COLO668 (cell line): ENCODE measurements around the gene VAT1L.

Experiments used
- DNase-seq: peaks from one replicate; lab custom pipeline; 2025; ENCODE audit not compliant: unreplicated experiment; lab: John Stamatoyannopoulos, UW

The VAT1L gene, protein sequence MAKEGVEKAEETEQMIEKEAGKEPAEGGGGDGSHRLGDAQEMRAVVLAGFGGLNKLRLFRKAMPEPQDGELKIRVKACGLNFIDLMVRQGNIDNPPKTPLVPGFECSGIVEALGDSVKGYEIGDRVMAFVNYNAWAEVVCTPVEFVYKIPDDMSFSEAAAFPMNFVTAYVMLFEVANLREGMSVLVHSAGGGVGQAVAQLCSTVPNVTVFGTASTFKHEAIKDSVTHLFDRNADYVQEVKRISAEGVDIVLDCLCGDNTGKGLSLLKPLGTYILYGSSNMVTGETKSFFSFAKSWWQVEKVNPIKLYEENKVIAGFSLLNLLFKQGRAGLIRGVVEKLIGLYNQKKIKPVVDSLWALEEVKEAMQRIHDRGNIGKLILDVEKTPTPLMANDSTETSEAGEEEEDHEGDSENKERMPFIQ

GRCh38 chr16:77788181-77789084 lies at the start of gene VAT1L:
Gene VAT1L, plus strand, starts transcription at chr16:77788564. Its CDS starts 119 bp downstream, at chr16:77788683.
- peak; percentile 69 for DNase-seq

DNA sequence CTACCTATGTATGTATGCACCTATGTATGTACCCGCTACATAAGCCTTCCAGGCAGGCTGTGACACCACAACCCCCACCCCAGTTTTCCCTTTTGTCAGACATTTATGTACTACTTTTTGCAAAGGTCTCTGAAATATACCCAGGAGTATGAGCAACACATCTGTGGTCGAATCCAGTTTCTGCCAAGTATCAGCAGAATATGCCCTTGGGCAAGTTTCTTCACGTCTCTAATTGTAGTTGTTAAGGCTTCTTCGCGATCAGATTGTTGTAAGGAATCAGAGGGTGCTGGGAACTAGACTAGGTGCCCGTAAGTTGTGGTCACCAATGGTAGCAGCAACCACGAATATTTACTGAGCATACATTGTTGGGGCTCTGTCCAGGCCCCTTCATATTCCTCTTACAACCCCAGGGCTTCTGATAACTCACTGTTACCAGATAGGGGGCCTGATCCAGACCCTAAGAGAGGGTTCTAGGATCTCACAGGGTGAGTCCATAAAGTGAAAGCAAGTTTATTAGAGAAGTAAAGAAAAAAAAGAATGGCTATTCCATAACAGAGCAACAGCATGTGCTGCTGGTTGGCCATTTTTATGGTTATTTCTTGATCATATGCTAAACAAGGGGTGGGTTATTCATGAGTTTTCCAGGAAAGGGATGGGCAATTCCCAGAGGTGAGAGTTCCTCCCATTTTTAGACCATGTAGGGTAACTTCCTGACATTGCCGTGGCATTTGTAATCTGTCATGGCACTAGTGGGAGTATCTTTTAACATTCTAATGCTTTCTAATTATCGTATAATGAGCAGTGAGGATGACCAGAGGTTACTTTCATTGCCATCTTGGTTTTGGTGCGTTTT lies 49.4 kb upstream of the VAT1L start:
- DNase-seq = no peak

GRCh38 chr16:77739559-77739892 lies 48.8 kb upstream of the VAT1L start:
- no peak for DNase-seq

GRCh38 chr16:77744141-77744540 lies 44.2 kb upstream of the VAT1L start:
- no peak for DNase-seq

DNA sequence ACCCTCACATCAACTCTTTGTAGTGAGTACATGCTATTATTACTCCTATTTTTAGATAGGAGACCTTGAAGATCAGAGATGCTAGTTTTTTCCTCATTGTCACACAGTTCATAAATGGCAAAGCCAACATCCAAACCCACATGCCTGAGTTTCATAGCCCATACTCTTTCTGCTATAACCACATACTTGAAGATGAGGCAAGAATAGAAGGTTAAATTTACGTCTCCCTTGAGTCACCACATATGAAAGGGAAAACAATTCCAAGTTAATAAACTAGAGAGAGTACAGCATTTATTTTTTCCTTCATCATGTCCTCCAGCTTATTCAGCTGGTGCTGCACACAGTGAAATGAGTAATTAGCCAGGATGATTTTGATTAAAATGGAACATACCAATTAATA lies 42.4 kb upstream of the VAT1L start:
- DNase-seq = no peak

DNA sequence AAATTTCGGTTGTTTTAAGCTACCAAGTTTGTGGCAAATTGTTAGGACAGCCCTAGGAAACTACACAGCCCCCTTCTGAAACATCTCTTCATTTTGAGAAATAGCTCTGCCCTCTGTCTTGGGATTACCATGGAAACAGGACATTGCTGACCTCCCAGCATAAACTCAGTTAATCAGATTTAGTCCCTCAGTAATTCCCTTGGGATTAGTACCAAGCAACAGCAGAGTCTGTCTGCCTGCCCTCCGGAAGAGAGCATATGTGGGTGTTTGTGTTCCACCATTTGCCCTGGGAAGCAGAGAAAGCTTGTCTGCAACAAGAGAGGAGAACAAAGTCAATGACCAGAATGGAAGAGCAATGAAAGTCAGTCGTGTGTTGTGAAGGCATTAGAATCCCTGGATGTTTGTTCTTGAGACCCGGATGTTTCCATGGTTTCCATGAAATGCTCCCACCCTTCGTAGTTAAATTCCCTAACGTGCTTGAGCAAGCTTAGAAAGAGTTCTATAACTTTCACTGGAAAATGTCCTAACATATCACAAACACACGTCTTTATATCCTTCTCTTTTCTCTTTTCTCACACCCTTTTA lies 39.9 kb upstream of the VAT1L start:
- DNase-seq = no peak

DNA sequence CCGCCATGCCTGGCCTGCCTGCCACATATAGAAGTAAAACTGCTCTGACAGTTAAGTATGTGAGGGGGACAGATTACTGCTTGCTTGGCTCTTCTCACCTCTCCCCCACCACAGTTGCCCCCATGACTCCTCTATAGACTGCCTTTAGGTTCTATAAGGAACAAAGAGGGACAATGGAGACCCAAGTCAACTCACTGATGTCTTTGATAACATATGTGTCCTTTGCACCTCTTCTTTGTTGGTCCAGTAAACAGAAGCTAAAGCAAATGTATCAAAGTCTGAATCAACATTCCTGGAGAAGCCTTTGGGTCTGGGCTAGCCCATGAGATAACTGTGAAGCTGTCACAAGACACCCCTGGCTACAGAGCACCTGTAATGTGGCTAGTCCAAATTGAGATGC lies 38.9 kb upstream of the VAT1L start:
- no peak for DNase-seq

DNA sequence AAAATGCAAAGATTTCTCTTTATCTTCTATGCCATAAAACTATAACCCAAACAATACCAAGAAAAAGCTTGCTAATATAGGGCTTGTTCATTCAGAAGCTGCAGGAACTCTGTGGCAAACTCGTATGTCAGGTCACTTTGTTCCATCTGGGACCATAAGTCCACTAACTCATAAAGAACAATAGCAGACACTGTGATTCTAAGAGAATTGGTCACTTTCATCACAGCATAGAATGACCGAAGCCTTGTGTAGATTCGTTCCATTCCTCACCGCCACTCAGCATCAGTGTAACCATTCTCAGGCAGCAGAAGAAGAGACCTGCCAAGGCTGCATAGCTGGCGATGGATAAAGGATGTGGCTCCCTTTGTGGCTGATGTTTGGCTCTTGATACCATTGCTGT lies 30.3 kb upstream of the VAT1L start:
- no peak for DNase-seq

DNA sequence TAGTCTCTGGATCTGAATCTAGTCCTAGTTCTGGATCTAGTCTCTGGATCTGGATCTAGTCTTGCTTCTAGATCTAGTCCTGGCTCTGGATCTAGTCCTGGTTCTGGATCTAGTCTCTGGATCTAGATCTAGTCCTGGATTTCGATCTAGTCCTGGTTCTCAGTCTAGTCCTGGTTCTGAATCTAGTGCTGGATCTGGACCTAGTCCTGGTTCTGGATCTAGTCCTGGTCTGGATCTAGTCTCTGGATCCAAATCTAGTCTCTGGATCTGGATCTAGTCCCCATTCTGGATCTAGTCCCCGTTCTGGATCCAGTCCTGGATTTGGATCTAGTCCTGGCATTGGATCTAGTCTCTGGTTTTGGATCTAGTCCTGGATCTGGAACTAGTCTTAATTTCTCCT lies 29.9 kb upstream of the VAT1L start:
- DNase-seq = no peak

DNA sequence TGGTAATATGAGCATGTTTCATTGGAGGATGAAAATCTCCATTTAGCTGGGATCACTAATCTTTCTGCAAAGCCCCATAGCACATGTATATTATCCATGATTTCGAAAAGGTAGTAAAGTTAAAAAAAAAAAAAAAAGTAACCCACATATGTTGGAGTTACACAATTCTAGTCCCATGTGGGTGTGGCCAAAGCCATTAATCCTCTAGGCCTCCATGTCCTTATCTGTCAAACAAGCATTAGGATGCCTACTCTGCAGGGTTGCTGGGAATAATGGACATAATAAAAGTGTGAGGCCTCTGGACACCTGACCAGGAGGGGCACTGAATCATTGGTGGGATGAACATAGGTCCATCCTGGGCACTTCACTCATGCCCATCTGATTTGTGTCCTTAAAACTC lies 29.2 kb upstream of the VAT1L start:
- DNase-seq = no peak

DNA sequence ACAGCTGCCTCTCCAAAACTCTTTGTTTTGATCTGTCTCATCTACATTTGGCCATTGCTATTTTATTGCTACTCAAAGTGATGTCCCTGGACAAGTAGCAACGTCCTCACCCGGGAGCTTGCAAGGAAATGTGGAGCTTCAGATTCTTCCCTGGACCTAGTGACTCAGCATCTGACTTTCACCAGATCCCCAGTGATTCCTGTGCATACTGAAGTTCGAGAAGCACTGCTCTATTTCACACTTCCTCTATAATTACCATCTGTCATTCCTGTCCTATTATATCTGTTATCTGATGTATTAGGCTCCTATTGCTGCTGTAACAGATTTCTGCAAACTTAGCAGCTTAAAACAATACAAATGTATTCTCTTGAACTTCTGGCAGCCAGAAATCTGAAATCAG lies 28.5 kb upstream of the VAT1L start:
- DNase-seq = no peak

GRCh38 chr16:77760800-77761199 lies 27.6 kb upstream of the VAT1L start:
- no peak for DNase-seq

DNA sequence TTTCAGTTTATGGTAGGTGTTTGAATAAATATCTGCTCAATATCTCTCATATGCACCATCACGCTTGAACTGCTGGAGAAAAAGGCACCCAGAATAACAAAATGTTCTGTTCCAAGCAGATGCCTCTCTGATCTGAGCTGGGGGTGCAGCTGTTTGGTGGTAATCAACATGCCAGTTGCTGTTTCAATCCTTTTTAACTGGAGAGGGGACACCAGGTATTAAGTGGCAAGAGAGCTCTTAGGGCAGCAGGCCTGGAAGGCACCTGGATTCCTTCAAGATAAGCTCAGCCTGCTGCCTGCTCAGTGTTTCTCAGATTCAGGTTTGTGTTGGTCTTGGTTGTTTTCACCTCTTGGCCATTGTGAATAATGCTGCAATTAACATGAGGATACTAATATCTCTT lies 27.2 kb upstream of the VAT1L start:
- DNase-seq = no peak

GRCh38 chr16:77762262-77762661 lies 26.1 kb upstream of the VAT1L start:
- DNase-seq = no peak

DNA sequence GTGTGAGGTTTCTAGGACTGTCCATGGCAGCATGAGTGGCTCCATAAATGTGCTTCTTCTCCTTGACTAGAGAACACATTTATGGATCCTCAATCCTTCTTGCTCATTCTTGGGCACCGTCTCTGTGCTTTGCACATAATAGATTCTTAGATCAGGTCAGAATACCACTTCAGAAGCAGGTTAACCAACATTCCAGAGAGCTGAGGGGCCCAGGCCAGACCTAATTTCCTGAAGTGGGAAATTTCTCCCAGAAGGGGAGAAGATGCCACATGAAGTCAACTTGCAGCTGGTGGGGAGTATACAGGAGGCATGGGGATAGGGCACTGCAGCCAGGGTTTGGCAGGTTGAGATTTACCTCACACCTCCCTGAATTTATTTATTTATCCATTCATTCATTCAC lies 24.4 kb upstream of the VAT1L start:
- DNase-seq = no peak

DNA sequence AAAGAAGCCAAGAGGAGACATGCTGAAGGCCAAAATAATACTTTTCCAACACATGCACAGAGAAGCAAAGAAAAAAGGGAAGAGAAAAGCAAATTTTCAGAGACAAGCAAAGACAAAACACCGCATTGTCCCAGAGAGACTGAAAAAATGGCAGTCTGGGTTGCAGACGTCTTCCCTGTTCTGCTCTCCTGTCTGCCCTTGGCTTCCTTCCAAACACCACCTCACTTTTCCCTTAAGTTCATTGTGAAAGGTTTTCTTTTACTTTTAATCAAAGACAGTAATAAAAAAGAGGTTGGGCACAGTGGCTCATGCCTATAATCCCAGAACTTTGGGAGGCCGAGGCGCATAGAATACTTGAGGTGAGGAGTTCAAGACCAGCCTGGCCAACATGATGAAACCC lies 21.2 kb upstream of the VAT1L start:
- DNase-seq = no peak

- DNase-seq = no peak
Measured at GRCh38 chr16:77767826-77768225, 20.5 kb upstream of the VAT1L start.

DNA sequence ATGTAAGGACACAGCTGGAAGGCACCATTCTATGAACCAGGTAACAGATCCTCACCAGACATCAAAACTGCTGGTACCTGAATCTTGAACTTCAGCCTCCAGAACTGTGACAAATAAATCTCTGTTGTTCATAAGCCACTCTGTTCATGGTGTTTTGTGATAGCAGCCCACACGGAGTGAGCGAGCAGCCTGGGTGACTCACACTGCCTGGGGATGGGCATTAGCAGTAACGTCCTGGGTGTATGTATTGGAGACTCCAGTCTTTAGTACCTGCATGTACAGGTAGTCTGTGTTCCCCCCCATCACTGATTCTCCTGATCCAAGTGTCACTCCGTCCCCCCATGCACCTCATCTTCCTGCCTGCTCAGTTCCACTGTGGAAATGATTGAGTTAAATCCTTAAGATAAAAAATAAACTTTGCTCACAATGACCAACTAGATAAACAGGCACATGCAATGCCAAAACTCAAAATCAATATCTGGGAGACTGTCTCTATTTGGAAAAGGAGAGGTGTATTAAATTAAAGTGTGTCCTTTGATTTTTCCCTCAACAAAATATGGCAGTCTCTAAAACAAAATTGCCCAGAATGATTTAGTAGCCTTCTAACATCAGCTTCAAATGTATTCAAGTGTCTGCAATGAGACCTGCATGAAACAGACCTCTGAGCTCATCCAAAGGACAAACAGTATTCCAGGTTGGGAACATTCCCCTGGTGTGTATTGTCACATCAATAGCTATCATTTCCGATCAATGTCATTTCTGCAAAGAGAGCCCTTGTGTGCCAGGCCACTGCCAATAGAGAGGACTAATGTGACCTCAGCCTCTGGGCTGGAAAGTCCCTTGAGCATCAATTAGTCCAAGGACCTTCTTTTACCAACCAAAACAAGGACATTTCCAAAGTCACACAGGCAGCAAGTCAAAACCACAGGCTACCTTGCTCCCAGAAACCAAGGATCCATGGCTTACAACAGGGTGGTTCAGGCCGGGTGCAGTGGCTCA lies 12.2 kb upstream of the VAT1L start:
- no peak for DNase-seq

GRCh38 chr16:77777745-77778144 lies 10.6 kb upstream of the VAT1L start:
- DNase-seq = no peak

- DNase-seq = no peak
Measured at GRCh38 chr16:77780378-77780837, 8.0 kb upstream of the VAT1L start.
